HCT116 (cell line): ENCODE data around the gene SPATA20. TPM values are rescaled to one million over a fixed set of nuclear protein-coding genes. Genes with fewer than 3 reads are reported as not detected.

Experiments used
- ATAC-seq: fragments of 200-7000 bp; cut with Tn5 transposase; 2 replicates; pipeline ENCODE4 v1.9.1; 2020; ENCODE audit warnings: mild to moderate bottlenecking, moderate library complexity
- BruUV-seq: library from RNA; stranded (reverse); fragments of 400-500 nt; replicated peaks from 2 replicates; lab custom pipeline; 2021; lab: Mats Ljungman, UMichigan
- CTCF ChIA-PET: fragments of 300-600 bp; sonication (Branson Sonifier 250); formaldehyde crosslinking; loops from one replicate; lab custom pipeline; 2021; ENCODE audit warnings: antibody characterized with exemption; lab: Charles Lee
- POLR2A ChIA-PET: fragments of 300-600, 350-600 bp; sonication (Branson Sonifier 250); formaldehyde crosslinking; loops from one replicate; lab custom pipeline; 2021; ENCODE audit warnings: antibody characterized with exemption; lab: Charles Lee
- RAD21 ChIA-PET, 2 experiments: fragments of 300-600 bp; sonication (Branson Sonifier 250); formaldehyde crosslinking; loops; one replicate each; lab custom pipeline; 2023; ENCODE audit warnings: low total read pairs in 2 of 2; ENCODE audit not compliant: uncharacterized antibody in 2 of 2, unreplicated experiment in 2 of 2, low non-redundant PET in 1 of 2; lab: Charles Lee
- DNase-seq: peaks from one replicate; pipeline ENCODE4 v3.0.0-alpha.2; 2010; ENCODE audit warnings: low read depth, low spot score
- H2AFZ ChIP-seq: fragments of 200-600 bp; shearing (Covaris generic), sonication (generic); 2 replicates; pipeline ENCODE4 v1.6.1; 2017; ENCODE audit warnings: low read depth, mixed run types, mixed read lengths, antibody characterized with exemption, low read length; ENCODE audit not compliant: poor library complexity, severe bottlenecking
- H3K27ac ChIP-seq: 2 replicates; pipeline ENCODE4 v1.5.1; 2012; ENCODE audit warnings: low read depth, low read length
- H3K27me3 ChIP-seq: fragments of 200-600 bp; sonication (generic); 2 replicates; pipeline ENCODE4 v1.6.1; 2016; ENCODE audit warnings: mixed run types, low read length, mixed read lengths; ENCODE audit not compliant: insufficient read depth
- H3K36me3 ChIP-seq, 2 experiments: fragments of 200-500 bp in 1 of 2; fragments of 200-600 bp in 1 of 2; sonication (Bioruptor generic) in 1 of 2; sonication (generic) in 1 of 2; 2 replicates each; pipeline versions ENCODE4 v1.5.1 to v1.6.1; 2014 to 2016; ENCODE audit warnings: low read length in 2 of 2, inconsistent platforms in 1 of 2, mixed read lengths in 1 of 2, mixed run types in 1 of 2; ENCODE audit not compliant: insufficient read depth in 2 of 2, control insufficient read depth in 1 of 2
- H3K4me1 ChIP-seq, 2 experiments: fragments of 200-600 bp in 1 of 2; sonication (generic) in 1 of 2; 2 replicates each; pipeline versions ENCODE4 v1.5.1 to v1.6.1; 2012 to 2017; ENCODE audit warnings: low read length in 2 of 2, inconsistent platforms in 1 of 2, mild to moderate bottlenecking in 1 of 2, mixed read lengths in 1 of 2, mixed run types in 1 of 2, moderate library complexity in 1 of 2; ENCODE audit not compliant: insufficient read depth in 2 of 2, control insufficient read depth in 1 of 2
- H3K4me2 ChIP-seq: fragments of 200-600 bp; sonication (generic); 2 replicates; pipeline ENCODE4 v1.6.1; 2017; ENCODE audit warnings: mixed run types, low read length, mixed read lengths
- H3K4me3 ChIP-seq, 2 experiments: fragments of 200-600 bp in 1 of 2; sonication (generic) in 1 of 2; replicated peaks in 1 of 2; 2 replicates each; pipeline ENCODE4 v1.5.1; 2011 to 2016; ENCODE audit warnings: low read length in 2 of 2, control low read depth in 1 of 2, low read depth in 1 of 2, mild to moderate bottlenecking in 1 of 2, mixed read lengths in 1 of 2, mixed run types in 1 of 2
- H3K79me2 ChIP-seq: fragments of 200-600 bp; sonication (generic); 2 replicates; pipeline ENCODE4 v1.6.1; 2017; ENCODE audit warnings: mild to moderate bottlenecking, mixed run types, low read length, moderate library complexity, mixed read lengths; ENCODE audit not compliant: insufficient read depth
- H3K9ac ChIP-seq: fragments of 200-600 bp; sonication (generic); 2 replicates; pipeline ENCODE4 v1.6.1; 2016; ENCODE audit warnings: low read length, mixed read lengths
- H3K9me2 ChIP-seq: fragments of 200-600 bp; sonication (generic), shearing (Covaris generic); 2 replicates; pipeline ENCODE4 v1.6.1; 2017; ENCODE audit warnings: mixed run types, mild to moderate bottlenecking, moderate library complexity; ENCODE audit not compliant: insufficient read depth
- H3K9me3 ChIP-seq, 2 experiments: fragments of 200-500 bp in 1 of 2; fragments of 200-600 bp in 1 of 2; sonication (Bioruptor generic) in 1 of 2; sonication (generic) in 1 of 2; 2 replicates each; pipeline ENCODE4 v1.6.1; 2014 to 2017; ENCODE audit warnings: low read length in 2 of 2, mixed read lengths in 2 of 2, inconsistent platforms in 1 of 2, low read depth in 1 of 2, mild to moderate bottlenecking in 1 of 2, mixed run types in 1 of 2, moderate library complexity in 1 of 2; ENCODE audit not compliant: control insufficient read depth in 1 of 2, insufficient read depth in 1 of 2
- H4K20me1 ChIP-seq: fragments of 200-600 bp; sonication (generic), shearing (Covaris generic); 2 replicates; pipeline ENCODE4 v1.6.1; 2017; ENCODE audit warnings: mixed run types, mild to moderate bottlenecking, moderate library complexity; ENCODE audit not compliant: insufficient read depth
- ATF3 ChIP-seq: IDR thresholded peaks from 2 replicates; pipeline ENCODE4 v1.6.1; 2012
- CBX3 ChIP-seq: IDR thresholded peaks from 2 replicates; pipeline ENCODE4 v1.6.1; 2012; ENCODE audit warnings: low read depth
- CTCF ChIP-seq, 3 experiments: fragments of 200-600 bp in 1 of 3; sonication (generic) in 1 of 3; IDR thresholded peaks in 2 of 3; conservative IDR thresholded peaks in 1 of 3; 2 replicates each; pipeline ENCODE4 v1.5.1; 2012 to 2017; ENCODE audit warnings: low read depth in 2 of 3, low read length in 2 of 3, antibody characterized with exemption in 1 of 3, borderline replicate concordance in 1 of 3, control low read depth in 1 of 3, mild to moderate bottlenecking in 1 of 3, mixed read lengths in 1 of 3, mixed run types in 1 of 3, moderate library complexity in 1 of 3; ENCODE audit not compliant: insufficient read depth in 1 of 3
- EGR1 ChIP-seq: IDR thresholded peaks from 2 replicates; pipeline ENCODE4 v1.6.1; 2012; ENCODE audit warnings: low read depth
- ELF1 ChIP-seq: IDR thresholded peaks from 2 replicates; pipeline ENCODE4 v1.6.1; 2012; ENCODE audit warnings: low read depth, borderline replicate concordance
- EZH2 ChIP-seq: fragments of 200-600 bp; sonication (generic); IDR thresholded peaks from 2 replicates; pipeline ENCODE4 v1.6.1; 2017; ENCODE audit warnings: antibody characterized with exemption, mixed run types
- EZH2phosphoT487 ChIP-seq: fragments of 200-600 bp; IDR thresholded peaks from 2 replicates; pipeline ENCODE4 v1.6.1; 2018; ENCODE audit warnings: antibody characterized with exemption, borderline replicate concordance
- MAX ChIP-seq: IDR thresholded peaks from 2 replicates; pipeline ENCODE4 v1.6.1; 2012
- POLR2A ChIP-seq: IDR thresholded peaks from 2 replicates; pipeline ENCODE4 v1.7.0; 2011; ENCODE audit warnings: borderline replicate concordance; ENCODE audit not compliant: insufficient read depth, insufficient read length; ENCODE audit errors: extremely low read depth
- POLR2AphosphoS5 ChIP-seq: IDR thresholded peaks from 2 replicates; pipeline ENCODE4 v1.6.1; 2011; ENCODE audit warnings: mild to moderate bottlenecking, low read depth, low read length, moderate library complexity
- SIN3A ChIP-seq: IDR thresholded peaks from 2 replicates; pipeline ENCODE4 v1.6.1; 2012; ENCODE audit warnings: low read depth
- SP1 ChIP-seq: IDR thresholded peaks from 2 replicates; pipeline ENCODE4 v1.6.1; 2012; ENCODE audit warnings: low read depth
- TCF7L2 ChIP-seq: IDR thresholded peaks from 2 replicates; pipeline ENCODE4 v1.7.0; 2011; ENCODE audit warnings: borderline replicate concordance, inconsistent platforms; ENCODE audit not compliant: insufficient read depth, insufficient read length; ENCODE audit errors: extremely low read depth
- YY1 ChIP-seq: IDR thresholded peaks from 2 replicates; pipeline ENCODE4 v1.6.1; 2011; ENCODE audit warnings: low read length, low read depth, moderate library complexity, mild to moderate bottlenecking; ENCODE audit not compliant: insufficient replicate concordance; ENCODE audit errors: extremely low read depth
- ZFX ChIP-seq: fragments of 450-650 bp; IDR thresholded peaks from 2 replicates; pipeline ENCODE4 v1.6.1; 2017
- ZNF274 ChIP-seq: fragments of 200-500 bp; sonication (Bioruptor generic); IDR thresholded peaks from 2 replicates; pipeline ENCODE4 v1.6.1; 2014; ENCODE audit warnings: mild to moderate bottlenecking, low read depth, low read length, inconsistent platforms
- intact Hi-C: fragments of 100-400 bp; cut with micrococcal nuclease; formaldehyde crosslinking; loops from 2 replicates; pipeline ENCODE4 v1.10.0; 2022
- total RNA-seq: library from RNA; stranded (reverse); gene quantifications from one replicate; pipeline ENCODE4 v1.2.1, GENCODE V29; 2021; ENCODE audit not compliant: unreplicated experiment
- TF ChIP-seq, protein P1 (sequence below): IDR thresholded peaks from 2 replicates; pipeline ENCODE4 v1.6.1; 2011; ENCODE audit warnings: mild to moderate bottlenecking, low read length, moderate library complexity; ENCODE audit not compliant: insufficient replicate concordance; ENCODE audit errors: extremely low read depth

Gene SPATA20
- total RNA-seq, 1 experiment from 2014 or later: 57.5 TPM

DNA sequence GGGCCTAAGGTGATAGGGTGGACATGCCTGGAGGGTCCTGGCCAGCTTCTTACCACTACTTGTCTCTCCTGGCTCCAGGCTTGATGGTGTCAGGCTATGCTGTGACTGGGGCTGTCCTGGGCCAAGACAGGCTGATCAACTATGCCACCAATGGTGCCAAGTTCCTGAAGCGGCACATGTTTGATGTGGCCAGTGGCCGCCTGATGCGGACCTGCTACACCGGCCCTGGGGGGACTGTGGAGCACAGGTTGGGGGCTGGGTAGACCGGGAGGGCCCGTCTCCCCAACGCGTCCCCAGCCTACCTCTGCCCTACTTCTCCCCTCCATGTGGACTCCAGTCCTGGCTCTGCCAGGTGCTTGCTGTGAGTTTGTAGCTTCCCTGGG, 4.5 kb downstream of the SPATA20 start:
- ATAC-seq (no peak), DNase-seq (no peak)
- ChIA-PET RAD21 (interaction anchor here (0.9 to 2.1 kb wide), 9 partner anchors 8 to 291 kb away, joined by 3 to 17 read pairs (median 4); partner anchors contain the start of gene CACNA1G (in 1 of the 2)), POLR2A (interaction anchor here (1.7 kb wide), 1 partner anchor 9 kb away, joined by 8 read pairs; the partner anchor contains the start of gene CACNA1G), CTCF (interaction anchor here (0.7 to 3.0 kb wide), 18 partner anchors 9 to 290 kb away, joined by 3 to 63 read pairs (median 6); partner anchors contain the start of gene CACNA1G)
- intact Hi-C loops: loop anchor here (1.0 kb wide), 1 partner anchor 144 kb away; no protein-coding TSS in a partner anchor
- Histone ChIP-seq H3K9ac (no peak overlapping the region), H3K4me1 (peaks cover 9 to 27% of the 10 kb centered on the region in 2 experiments), H3K9me2 (no peaks in the 10 kb centered on the region), H3K9me3 (no peaks in the 10 kb centered on the region), H3K4me3 (no peak overlapping the region), H3K36me3 (no peaks in the 10 kb centered on the region), H3K4me2 (no peak overlapping the region), H4K20me1 (no peaks in the 10 kb centered on the region), H2AFZ (no peak overlapping the region), H3K27me3 (no peaks in the 10 kb centered on the region), H3K79me2 (no peaks in the 10 kb centered on the region; the same call in 1 of the 2 replicates), H3K27ac (no peak overlapping the region)
- no TSS peak for BruUV-seq
- TF ChIP-seq EGR1 (no peak), CBX3 (no peak), ZNF274 (no peak), SP1 (no peak), YY1 (no peak), MAX (no peak), POLR2A (no peak), EZH2phosphoT487 (no peak), ZFX (no peak), ELF1 (no peak), ATF3 (no peak), EZH2 (no peak), TCF7L2 (no peak), CTCF (IDR thresholded peaks at IDR 0.05 in 2 of 3, conservative IDR thresholded peaks at IDR 0.05 in 1 of 3; ENCODE audit: borderline replicate concordance in 1 of 3, insufficient read depth in 1 of 3, low read depth in 2 of 3, low read length in 2 of 3) (no peak), SIN3A (no peak), POLR2AphosphoS5 (no peak)
- TF ChIP-seq, protein P1, sequence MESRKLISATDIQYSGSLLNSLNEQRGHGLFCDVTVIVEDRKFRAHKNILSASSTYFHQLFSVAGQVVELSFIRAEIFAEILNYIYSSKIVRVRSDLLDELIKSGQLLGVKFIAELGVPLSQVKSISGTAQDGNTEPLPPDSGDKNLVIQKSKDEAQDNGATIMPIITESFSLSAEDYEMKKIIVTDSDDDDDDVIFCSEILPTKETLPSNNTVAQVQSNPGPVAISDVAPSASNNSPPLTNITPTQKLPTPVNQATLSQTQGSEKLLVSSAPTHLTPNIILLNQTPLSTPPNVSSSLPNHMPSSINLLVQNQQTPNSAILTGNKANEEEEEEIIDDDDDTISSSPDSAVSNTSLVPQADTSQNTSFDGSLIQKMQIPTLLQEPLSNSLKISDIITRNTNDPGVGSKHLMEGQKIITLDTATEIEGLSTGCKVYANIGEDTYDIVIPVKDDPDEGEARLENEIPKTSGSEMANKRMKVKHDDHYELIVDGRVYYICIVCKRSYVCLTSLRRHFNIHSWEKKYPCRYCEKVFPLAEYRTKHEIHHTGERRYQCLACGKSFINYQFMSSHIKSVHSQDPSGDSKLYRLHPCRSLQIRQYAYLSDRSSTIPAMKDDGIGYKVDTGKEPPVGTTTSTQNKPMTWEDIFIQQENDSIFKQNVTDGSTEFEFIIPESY: no peak
